Adrenal gland (tissue), 12 donors: ENCODE results near the gene MAPK10. TPM values are rescaled to one million over a fixed set of nuclear protein-coding genes. Genes with fewer than 3 reads are reported as not detected.

Experiments used
- DNase-seq, 7 donors: peaks; one replicate each; pipeline ENCODE4 v3.0.0-alpha.2; 2019 to 2020
- H3K27ac ChIP-seq, 5 donors: fragments of 200-600 bp; sonication (generic) in 4 of 5; 1 replicate in 3 of 5; 2 replicates in 2 of 5; pipeline versions ENCODE4 v1.5.1 to v1.8.0; 2016 to 2020; ENCODE audit warnings: mild to moderate bottlenecking in 1 of 5
- H3K27me3 ChIP-seq: fragments of 200-600 bp; 2 replicates; pipeline ENCODE4 v1.8.0; 2021
- H3K36me3 ChIP-seq, 2 donors: fragments of 200-600 bp; replicated peaks in 1 of 2; 1 replicate in 1 of 2; 2 replicates in 1 of 2; pipeline versions ENCODE4 v1.5.1 to v1.8.0; 2018 to 2022
- H3K4me1 ChIP-seq, 2 donors: fragments of 200-600 bp; replicated peaks in 1 of 2; 1 replicate in 1 of 2; 2 replicates in 1 of 2; pipeline versions ENCODE4 v1.5.1 to v1.8.0; 2018 to 2021
- H3K4me3 ChIP-seq, 4 donors: fragments of 200-600 bp; sonication (generic) in 3 of 4; one replicate each; pipeline ENCODE4 v1.5.1; 2016 to 2018
- H3K9me3 ChIP-seq, 3 donors: fragments of 200-600 bp; sonication (generic) in 1 of 3; replicated peaks in 1 of 3; 1 replicate in 2 of 3; 2 replicates in 1 of 3; pipeline versions ENCODE4 v1.5.1 to v1.8.0; 2016 to 2021
- CTCF ChIP-seq, 6 experiments: fragments of 450-650 bp in 4 of 6; fragments of 200-600 bp in 2 of 6; sonication (generic) in 1 of 6; IDR thresholded peaks; 1 replicate in 5 of 6; 2 replicates in 1 of 6; pipeline versions ENCODE4 v1.5.1 to v1.8.0; 2016 to 2021; ENCODE audit warnings: antibody characterized with exemption in 6 of 6, mild to moderate bottlenecking in 2 of 6, moderate library complexity in 1 of 6
- POLR2A ChIP-seq, 2 donors: fragments of 450-650 bp; IDR thresholded peaks; one replicate each; pipeline ENCODE4 v1.6.1; 2017; ENCODE audit warnings: antibody characterized with exemption in 2 of 2, mild to moderate bottlenecking in 2 of 2, moderate library complexity in 1 of 2
- WGBS, 4 donors: extraction: QIAGEN DNeasy Blood & Tissue Kit in 2 of 4; methylation state at CpG; one replicate each; pipeline versions ENCODE4 v1.1.5 to v1.1.7; 2013 to 2017; 5-methylcytosine and 5-hydroxymethylcytosine counted together
- intact Hi-C, 2 donors: fragments of 100-400 bp; cut with DNase I; formaldehyde crosslinking; loops; one replicate each; pipeline versions ENCODE4 v1.14.1 to v1.15.0; 2022 to 2023
- polyA plus RNA-seq, 3 donors: library from polyadenylated mRNA; stranded (reverse); fragments of 200-250 nt in 2 of 3; fragments of 350-450 nt in 1 of 3; fragmentation: Illumina TruSeq in 1 of 3; extraction: RNeasy Lipid Tissue Mini Kit (QIAGEN cat#74804) in 1 of 3; gene quantifications; one replicate each; pipeline ENCODE4 v1.2.3, GENCODE V29; 2013 to 2014
- total RNA-seq, 9 donors: library from RNA; depleted of rRNA in 4 of 9; stranded (reverse); fragments of >200 nt in 4 of 9; fragments of 120-200 nt in 1 of 9; fragmentation: NEBNext Ultra II Directional in 1 of 9; extraction: Animal tissue kit (Norgen Biotek cat#: 25700) in 1 of 9; gene quantifications; one replicate each; pipeline versions ENCODE4 v1.1.0 to v1.2.4, GENCODE V29; 2013 to 2023
- donor health status: healthy with polysubstance abuse.
- donor health status: Bipolar disorder and iron deficiency.
- donor health status: DM: yes; HTN: yes; CAD: no.
- donor health status: DM: no; HTN: no; CAD: no.
- donor health status: DM: no; HTN: no; CAD: no.
- donor health status: DM: yes; HTN: yes; CAD: no.

The MAPK10 gene
- total and polyA plus RNA-seq, 12 donors, result 11.6 to 160 (median 42.1) TPM

DNA sequence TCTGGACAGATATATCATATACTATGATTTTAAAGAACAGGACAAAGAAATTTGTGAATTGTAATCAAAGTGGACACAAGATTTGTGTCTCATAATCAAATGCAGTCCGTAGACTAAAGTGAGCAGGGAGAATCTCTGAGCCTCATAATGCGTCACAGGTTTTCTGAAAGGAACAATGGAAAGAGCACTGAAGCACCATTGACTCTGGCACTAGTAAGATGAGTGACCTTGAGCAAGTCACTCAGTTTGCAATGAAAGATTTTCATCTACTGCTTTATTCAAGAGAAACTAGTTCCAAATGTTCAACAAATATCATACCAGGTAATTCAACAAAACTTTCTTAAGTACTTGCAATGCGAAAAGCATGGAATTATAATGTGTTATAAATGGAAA is 315.3 kb downstream of the MAPK10 start:
- intact Hi-C loops, result no loop called here
- Histone ChIP-seq H3K4me1 (peaks cover 0 to 12% of the 10 kb centered on the region in 2 donors), H3K36me3 (no peaks in the 10 kb centered on the region), H3K27ac (no peak overlapping the region), H3K9me3 (no peaks in the 10 kb centered on the region), H3K27me3 (no peaks in the 10 kb centered on the region), H3K4me3 (no peak overlapping the region)
- DNase-seq, result no peak
- 39 to 72% (median 53%) methylated on average over 3 of the region's 3 CpGs for WGBS, 4 donors
- TF ChIP-seq CTCF (IDR thresholded peaks at IDR 0.05) (no peak), POLR2A (IDR thresholded peaks at IDR 0.05) (no peak)

DNA sequence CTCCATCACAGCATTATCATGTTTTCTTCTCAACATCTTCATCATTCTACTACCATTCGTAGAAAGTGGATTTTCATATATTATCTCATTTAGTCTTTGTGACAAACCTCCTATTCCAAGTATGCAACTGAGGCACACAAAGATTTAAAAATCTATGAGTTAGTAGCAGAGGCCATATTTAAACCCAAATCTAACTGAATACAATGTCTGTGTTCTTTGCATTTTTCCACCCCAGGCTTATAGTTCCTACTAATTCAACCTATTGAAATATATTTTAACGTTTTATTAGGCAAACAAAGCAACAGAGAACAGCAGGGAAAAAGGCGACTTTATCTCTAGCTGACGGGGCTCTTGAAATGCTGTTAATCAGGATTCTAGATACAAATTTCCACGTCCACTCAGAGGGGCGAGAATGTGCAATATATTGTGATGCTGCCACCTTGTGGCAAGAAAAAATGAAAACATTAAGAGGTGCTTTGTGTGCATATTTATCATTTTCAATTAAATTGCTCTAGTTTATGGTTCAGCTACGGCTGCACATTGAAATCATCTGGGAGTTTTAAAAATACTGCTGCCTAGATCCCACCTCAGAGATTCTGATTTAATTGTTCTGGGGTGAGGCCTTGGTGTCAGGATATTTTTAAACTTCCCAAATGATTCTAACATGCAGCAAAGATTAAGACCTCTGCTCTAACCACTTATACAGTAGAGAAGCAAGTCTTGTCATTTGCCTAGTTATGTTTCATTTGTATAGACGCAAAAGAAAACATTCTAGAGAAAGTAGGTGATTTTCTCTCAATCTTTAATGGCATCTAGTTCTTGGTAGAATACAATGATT is 315.9 kb downstream of the MAPK10 start:
- WGBS, 4 donors, result 18 to 21% (median 19%) methylated on average over 8 of the region's 8 CpGs

DNA sequence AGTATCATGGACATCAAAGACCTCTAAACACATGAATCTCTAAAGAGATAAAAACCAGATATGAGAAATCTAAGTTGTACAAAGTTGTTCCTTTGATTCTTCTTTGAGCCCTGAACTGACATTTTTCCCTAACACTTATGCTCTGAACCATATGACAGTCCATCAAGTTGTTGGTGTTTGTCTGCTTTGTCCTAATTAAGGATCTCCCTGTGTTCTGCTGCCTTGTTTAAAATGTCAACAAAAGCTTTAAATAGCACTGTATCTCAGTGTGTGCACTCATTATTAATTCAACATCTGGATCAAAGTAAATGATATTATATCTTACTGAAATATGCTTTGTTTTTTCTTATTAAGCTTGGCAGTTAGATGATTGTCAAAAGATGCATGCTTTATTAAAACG is 321.8 kb downstream of the MAPK10 start:
- no peaks in the 10 kb centered on the region for H3K9me3 ChIP-seq
- WGBS, 4 donors, result 85 to 95% (median 88%) methylated on average over 1 of the region's 1 CpG
- intact Hi-C loops, result no loop called here
- H3K4me1 ChIP-seq, result peaks cover 0 to 11% of the 10 kb centered on the region in 2 donors
- no peak for DNase-seq
- no peak overlapping the region for H3K27ac ChIP-seq
- TF ChIP-seq CTCF (IDR thresholded peaks at IDR 0.05) (no peak), POLR2A (IDR thresholded peaks at IDR 0.05) (no peak)
- no peaks in the 10 kb centered on the region for H3K36me3 ChIP-seq
- H3K4me3 ChIP-seq, result no peak overlapping the region
- no peaks in the 10 kb centered on the region for H3K27me3 ChIP-seq

More for the DNA sequence above, 315.9 kb downstream of the MAPK10 start:
- no peaks in the 10 kb centered on the region for H3K36me3 ChIP-seq
- DNase-seq, result peak in 4 of 7 donors; percentile 27 to 52 (median 38)
- no peak overlapping the region for H3K4me3 ChIP-seq
- H3K27ac ChIP-seq, result no peak overlapping the region
- H3K9me3 ChIP-seq, result no peaks in the 10 kb centered on the region
- peaks cover 0 to 12% of the 10 kb centered on the region in 2 donors for H3K4me1 ChIP-seq
- no peaks in the 10 kb centered on the region for H3K27me3 ChIP-seq
- peak; percentile 48 to 75 (median 60) for TF ChIP-seq CTCF (IDR thresholded peaks at IDR 0.05)
- TF ChIP-seq POLR2A (IDR thresholded peaks at IDR 0.05), result no peak
- intact Hi-C loops, result no loop called here

DNA sequence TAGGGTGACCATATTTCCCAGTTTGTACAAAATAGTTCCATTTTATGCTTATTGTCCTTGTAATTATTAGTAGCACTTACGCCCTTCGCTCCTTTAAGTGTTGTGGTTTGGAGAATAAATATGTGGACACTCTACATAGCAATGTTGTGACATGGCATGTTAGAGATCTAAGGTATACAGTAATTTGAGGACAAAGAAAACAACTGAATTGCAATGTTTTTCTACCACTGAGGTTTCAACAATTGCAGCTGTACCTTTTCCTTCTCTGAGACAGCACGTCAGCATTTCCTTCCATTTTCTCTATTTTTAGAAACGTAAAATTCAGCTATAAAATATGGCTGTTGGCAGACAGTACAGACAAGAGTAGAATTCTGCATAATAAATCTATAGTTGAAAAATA is 323.1 kb downstream of the MAPK10 start:
- H3K36me3 ChIP-seq, result no peaks in the 10 kb centered on the region
- TF ChIP-seq CTCF (IDR thresholded peaks at IDR 0.05) (no peak), POLR2A (IDR thresholded peaks at IDR 0.05) (no peak)
- DNase-seq, result no peak

More for the DNA sequence above, 323.1 kb downstream of the MAPK10 start:
- Histone ChIP-seq H3K27ac (no peak overlapping the region), H3K9me3 (no peaks in the 10 kb centered on the region), H3K27me3 (no peaks in the 10 kb centered on the region), H3K4me1 (peaks cover 0 to 19% of the 10 kb centered on the region in 2 donors), H3K4me3 (no peak overlapping the region)
- intact Hi-C loops, result no loop called here
- 76 to 79% (median 77%) methylated on average over 4 of the region's 4 CpGs for WGBS, 4 donors
